ENCODE data around the gene BTAF1.

BTAF1 gene

GRCh38 chr10:91897421-91897820 lies 26.1 kb upstream of the BTAF1 start:
- H3K27me3 ChIP-seq (ENCODE audit: insufficient read depth, low read length, poor library complexity) = peaks cover 4% of the 10 kb centered on the region
- H3K36me3 ChIP-seq (ENCODE audit: insufficient read depth, low read length) = no peaks in the 10 kb centered on the region
- H3K9ac ChIP-seq (ENCODE audit: low read depth, low read length) = no peak overlapping the region
- no peak for ATAC-seq (ENCODE audit: insufficient read depth, low read depth)
- no peaks in the 10 kb centered on the region for H3K9me3 ChIP-seq (ENCODE audit: insufficient read depth, low read length, severe bottlenecking)
- no peak for DNase-seq
- H3K27ac ChIP-seq (ENCODE audit: low read length) = no peak overlapping the region
- H4K20me1 ChIP-seq (ENCODE audit: insufficient read depth, low read length) = no peaks in the 10 kb centered on the region
- no peak overlapping the region for H3K4me3 ChIP-seq (ENCODE audit: low read depth in 1 of 2, low read length in 2 of 2)
- TF ChIP-seq CTCF (IDR thresholded peaks at IDR 0.05; ENCODE audit: borderline replicate concordance, extremely low read depth, low read length, poor library complexity, severe bottlenecking) (no peak), EZH2 (IDR thresholded peaks at IDR 0.05; ENCODE audit: borderline replicate concordance, low read depth, low read length, severe bottlenecking) (no peak)
- H2AFZ ChIP-seq (ENCODE audit: low read depth, low read length) = no peak overlapping the region
- no peak overlapping the region for H3K4me2 ChIP-seq (ENCODE audit: insufficient read depth, low read length)
- H3K4me1 ChIP-seq (ENCODE audit: insufficient read depth, low read length) = peaks cover 11% of the 10 kb centered on the region
- no peaks in the 10 kb centered on the region for H3K79me2 ChIP-seq (ENCODE audit: insufficient read depth, low read length)

GRCh38 chr10:91901784-91902677 lies 21.5 kb upstream of the BTAF1 start:
- H2AFZ ChIP-seq (ENCODE audit: low read depth, low read length) = peak overlapping the region; percentile 37; the same call in 1 of the 2 replicates
- peaks cover 10% of the 10 kb centered on the region; the same call in 1 of the 2 replicates for H3K36me3 ChIP-seq (ENCODE audit: insufficient read depth, low read length)
- DNase-seq (no peak), ATAC-seq (ENCODE audit: insufficient read depth, low read depth) (peak; percentile 89)
- H3K79me2 ChIP-seq (ENCODE audit: insufficient read depth, low read length) = no peaks in the 10 kb centered on the region
- TF ChIP-seq EZH2 (IDR thresholded peaks at IDR 0.05; ENCODE audit: borderline replicate concordance, low read depth, low read length, severe bottlenecking) = no peak
- TF ChIP-seq CTCF (IDR thresholded peaks at IDR 0.05; ENCODE audit: borderline replicate concordance, extremely low read depth, low read length, poor library complexity, severe bottlenecking) = no peak
- no peaks in the 10 kb centered on the region for H4K20me1 ChIP-seq (ENCODE audit: insufficient read depth, low read length)
- peaks cover 4% of the 10 kb centered on the region for H3K27me3 ChIP-seq (ENCODE audit: insufficient read depth, low read length, poor library complexity)
- peak overlapping the region; percentile 41 for H3K27ac ChIP-seq (ENCODE audit: low read length)
- peaks cover 23% of the 10 kb centered on the region for H3K4me1 ChIP-seq (ENCODE audit: insufficient read depth, low read length)
- no peak overlapping the region for H3K4me2 ChIP-seq (ENCODE audit: insufficient read depth, low read length)
- H3K9ac ChIP-seq (ENCODE audit: low read depth, low read length) = no peak overlapping the region
- H3K9me3 ChIP-seq (ENCODE audit: insufficient read depth, low read length, severe bottlenecking) = no peaks in the 10 kb centered on the region
- H3K4me3 ChIP-seq (ENCODE audit: low read depth in 1 of 2, low read length in 2 of 2) = no peak overlapping the region

- Histone ChIP-seq H3K4me2 (ENCODE audit: insufficient read depth, low read length) (peak overlapping the region; percentile 94), H3K9ac (ENCODE audit: low read depth, low read length) (no peak overlapping the region), H3K27me3 (ENCODE audit: insufficient read depth, low read length, poor library complexity) (no peaks in the 10 kb centered on the region), H3K4me1 (ENCODE audit: insufficient read depth, low read length) (peaks cover 39% of the 10 kb centered on the region), H3K9me3 (ENCODE audit: insufficient read depth, low read length, severe bottlenecking) (no peaks in the 10 kb centered on the region), H2AFZ (ENCODE audit: low read depth, low read length) (no peak overlapping the region; the same call in 1 of the 2 replicates), H3K4me3 (ENCODE audit: low read depth in 1 of 2, low read length in 2 of 2) (peak overlapping the region in 1 of 2 experiments; percentile 64; a peak in 2 of 4 replicates), H3K27ac (ENCODE audit: low read length) (no peak overlapping the region), H3K79me2 (ENCODE audit: insufficient read depth, low read length) (peaks cover 8% of the 10 kb centered on the region), H4K20me1 (ENCODE audit: insufficient read depth, low read length) (no peaks in the 10 kb centered on the region), H3K36me3 (ENCODE audit: insufficient read depth, low read length) (peaks cover 10% of the 10 kb centered on the region; the same call in 1 of the 2 replicates)
- DNase-seq (no peak), ATAC-seq (ENCODE audit: insufficient read depth, low read depth) (no peak)
- TF ChIP-seq CTCF (IDR thresholded peaks at IDR 0.05; ENCODE audit: borderline replicate concordance, extremely low read depth, low read length, poor library complexity, severe bottlenecking) (no peak), EZH2 (IDR thresholded peaks at IDR 0.05; ENCODE audit: borderline replicate concordance, low read depth, low read length, severe bottlenecking) (no peak)
Measured at GRCh38 chr10:91907033-91907594, 16.5 kb upstream of the BTAF1 start.
